Osteoblast (primary cell): ENCODE measurements around the gene ARHGAP21. TPM values are rescaled to one million over a fixed set of nuclear protein-coding genes. Genes with fewer than 3 reads are reported as not detected.

Experiments
- DNase-seq: peaks from one replicate; pipeline ENCODE4 v3.0.0; 2011; ENCODE audit warnings: low spot score, mixed read lengths; ENCODE audit not compliant: insufficient read length; ENCODE audit errors: missing footprints
- H2AFZ ChIP-seq: 2 replicates; pipeline ENCODE4 v1.6.0; 2011; ENCODE audit warnings: mild to moderate bottlenecking, low read length
- H3K27ac ChIP-seq: 2 replicates; pipeline ENCODE4 v1.5.1; 2011; ENCODE audit warnings: mild to moderate bottlenecking, low read depth, low read length, moderate library complexity
- H3K27me3 ChIP-seq: 2 replicates; pipeline ENCODE4 v1.6.0; 2012; ENCODE audit warnings: mild to moderate bottlenecking, control low read depth, inconsistent platforms, low read length, moderate library complexity; ENCODE audit not compliant: insufficient read depth
- H3K36me3 ChIP-seq: 2 replicates; pipeline ENCODE4 v1.5.1; 2011; ENCODE audit warnings: mild to moderate bottlenecking, low read length, control low read depth, moderate library complexity; ENCODE audit not compliant: insufficient read depth
- H3K4me1 ChIP-seq: 2 replicates; pipeline ENCODE4 v1.5.1; 2011; ENCODE audit warnings: mild to moderate bottlenecking, low read length, control low read depth, moderate library complexity; ENCODE audit not compliant: insufficient read depth
- H3K4me2 ChIP-seq: 2 replicates; pipeline ENCODE4 v1.6.0; 2011; ENCODE audit warnings: mild to moderate bottlenecking, low read length; ENCODE audit not compliant: insufficient read depth
- H3K4me3 ChIP-seq: fragments of 200-600 bp; sonication (generic); 3 replicates; pipeline ENCODE4 v1.5.1; 2012; ENCODE audit warnings: mild to moderate bottlenecking, low read length, inconsistent platforms; ENCODE audit not compliant: insufficient read depth
- H3K79me2 ChIP-seq: 2 replicates; pipeline ENCODE4 v1.6.0; 2012; ENCODE audit warnings: mild to moderate bottlenecking, low read length, control low read depth, inconsistent platforms; ENCODE audit not compliant: insufficient read depth
- H3K9me3 ChIP-seq: 2 replicates; pipeline ENCODE4 v1.5.1; 2011; ENCODE audit warnings: low read depth, low read length, control low read depth
- H4K20me1 ChIP-seq: 2 replicates; pipeline ENCODE4 v1.6.0; 2012; ENCODE audit warnings: mild to moderate bottlenecking, low read length, control low read depth; ENCODE audit not compliant: insufficient read depth
- CTCF ChIP-seq: IDR thresholded peaks from 2 replicates; pipeline ENCODE4 v1.5.1; 2011; ENCODE audit warnings: mild to moderate bottlenecking, low read depth, low read length, moderate library complexity; ENCODE audit errors: extremely low read depth
- total RNA-seq: library from RNA; depleted of rRNA; stranded (reverse); fragments of >200 nt; gene quantifications from 2 replicates; pipeline ENCODE4 v1.2.3, GENCODE V29; 2012

ARHGAP21 gene
- total RNA-seq, 1 donor, result 140 TPM

- Histone ChIP-seq H3K27ac (no peak overlapping the region), H3K79me2 (no peaks in the 10 kb centered on the region)
- TF ChIP-seq CTCF, result no peak
These were observed 173.0 kb downstream of the ARHGAP21 start for GRCh38 chr10:24550680-24551079.

DNA sequence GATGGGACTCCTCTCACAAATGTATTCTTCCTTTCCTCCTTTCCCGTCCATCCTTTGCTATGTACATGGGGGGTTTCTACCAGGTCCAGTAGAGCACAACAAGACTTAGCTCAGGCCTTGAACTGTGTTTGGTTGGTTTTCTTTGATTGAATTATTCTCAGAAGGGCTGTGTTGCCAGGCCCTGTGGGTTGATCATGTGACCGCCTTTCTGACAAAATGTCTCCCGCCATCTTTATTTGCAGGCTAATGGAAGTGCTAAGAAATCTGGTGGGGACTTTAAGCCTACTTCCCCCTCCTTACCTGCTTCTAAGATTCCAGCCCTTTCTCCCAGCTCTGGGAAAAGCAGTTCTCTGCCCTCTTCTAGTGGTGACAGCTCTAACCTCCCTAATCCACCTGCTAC lies 178.1 kb downstream of the ARHGAP21 start:
- Histone ChIP-seq H3K4me1 (no peaks in the 10 kb centered on the region), H3K27ac (no peak overlapping the region), H3K4me2 (no peak overlapping the region), H3K36me3 (peaks cover 33% of the 10 kb centered on the region), H3K27me3 (no peaks in the 10 kb centered on the region), H3K79me2 (no peaks in the 10 kb centered on the region), H3K4me3 (no peak overlapping the region), H3K9me3 (no peaks in the 10 kb centered on the region), H4K20me1 (no peaks in the 10 kb centered on the region), H2AFZ (no peak overlapping the region)
- no peak for DNase-seq
- no peak for TF ChIP-seq CTCF

More at GRCh38 chr10:24550680-24551079, 173.0 kb downstream of the ARHGAP21 start:
- peaks cover 5% of the 10 kb centered on the region for H3K36me3 ChIP-seq
- no peak overlapping the region for H3K4me2 ChIP-seq
- H4K20me1 ChIP-seq, result no peaks in the 10 kb centered on the region
- no peaks in the 10 kb centered on the region for H3K4me1 ChIP-seq
- H3K4me3 ChIP-seq, result no peak overlapping the region
- H2AFZ ChIP-seq, result no peak overlapping the region
- H3K9me3 ChIP-seq, result no peaks in the 10 kb centered on the region
- peak; percentile 77 for DNase-seq
- H3K27me3 ChIP-seq, result peaks cover 10% of the 10 kb centered on the region

- TF ChIP-seq CTCF, result no peak
- no peaks in the 10 kb centered on the region for H3K9me3 ChIP-seq
- H3K4me1 ChIP-seq, result no peaks in the 10 kb centered on the region
These were observed 178.9 kb downstream of the ARHGAP21 start for GRCh38 chr10:24544776-24545175.

GRCh38 chr10:24542314-24543270 lies 181.1 kb downstream of the ARHGAP21 start:
- no peak overlapping the region for H2AFZ ChIP-seq
- no peaks in the 10 kb centered on the region for H3K27me3 ChIP-seq
- no peak for TF ChIP-seq CTCF
- no peak overlapping the region for H3K4me2 ChIP-seq
- no peaks in the 10 kb centered on the region for H3K4me1 ChIP-seq
- DNase-seq, result no peak
- no peaks in the 10 kb centered on the region for H3K79me2 ChIP-seq
- H3K27ac ChIP-seq, result no peak overlapping the region
- no peaks in the 10 kb centered on the region for H3K9me3 ChIP-seq
- peaks cover 38% of the 10 kb centered on the region for H3K36me3 ChIP-seq
- H4K20me1 ChIP-seq, result no peaks in the 10 kb centered on the region
- no peak overlapping the region for H3K4me3 ChIP-seq

More at GRCh38 chr10:24544776-24545175, 178.9 kb downstream of the ARHGAP21 start:
- Histone ChIP-seq H3K27me3 (no peaks in the 10 kb centered on the region), H3K79me2 (no peaks in the 10 kb centered on the region), H3K27ac (no peak overlapping the region), H3K4me3 (no peak overlapping the region), H3K36me3 (peaks cover 35% of the 10 kb centered on the region), H4K20me1 (no peaks in the 10 kb centered on the region), H2AFZ (no peak overlapping the region), H3K4me2 (no peak overlapping the region)
- DNase-seq, result no peak
